Measurements from ENCODE around the gene PA2G4. TPM values are rescaled to one million over a fixed set of nuclear protein-coding genes. Genes with fewer than 3 reads are reported as not detected.

PA2G4 gene
- total RNA-seq, 1 experiment from 2014 or later, result 233 TPM

DNA sequence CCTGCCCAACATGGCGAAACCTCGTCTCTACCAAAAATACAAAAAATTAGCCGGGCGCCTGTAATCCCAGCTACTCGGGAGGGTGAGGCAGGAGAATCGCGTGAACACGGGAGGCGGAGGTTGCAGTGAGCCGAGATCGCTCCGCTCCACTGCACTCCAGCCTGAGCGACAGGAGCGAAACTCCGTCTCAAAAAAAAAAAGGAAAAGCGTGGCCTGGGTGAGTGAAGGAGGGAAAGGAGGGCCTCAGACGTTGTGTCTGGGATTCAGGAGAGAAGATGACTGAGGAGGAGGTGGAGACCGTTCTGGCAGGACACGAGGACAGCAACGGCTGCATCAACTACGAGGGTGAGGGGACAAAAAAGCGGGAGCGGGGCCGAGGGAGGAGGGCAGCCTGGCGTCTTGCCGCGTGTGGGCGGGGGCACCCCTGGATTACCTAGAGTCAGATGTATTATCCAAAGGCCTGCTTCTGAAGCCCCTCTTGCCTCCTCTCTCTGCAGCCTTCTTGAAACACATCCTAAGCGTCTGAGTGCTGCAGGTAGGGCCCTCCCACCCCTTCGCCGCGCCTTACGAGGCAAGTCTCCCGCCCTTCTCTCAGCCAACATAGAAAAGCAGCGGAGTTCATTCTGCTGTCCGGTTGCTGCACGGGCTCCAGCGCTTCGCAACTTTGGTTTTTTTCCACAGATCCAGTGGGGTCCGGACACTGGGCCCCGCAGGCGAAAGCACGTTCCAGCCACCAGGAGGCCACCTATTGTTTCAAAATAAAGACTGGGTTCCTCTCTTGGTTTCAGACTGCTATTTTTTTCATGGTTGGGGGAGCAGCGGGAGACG, 53.1 kb downstream of the PA2G4 start:
- Mint-ChIP-seq H3K27ac (ENCODE audit: unreplicated experiment) (peak overlapping the region; percentile 100), H3K4me1 (ENCODE audit: low read depth, unreplicated experiment) (peaks cover 32% of the 10 kb centered on the region), H3K9me3 (ENCODE audit: low read depth, unreplicated experiment) (no peaks in the 10 kb centered on the region), H3K4me3 (ENCODE audit: low read depth, unreplicated experiment) (peak overlapping the region; percentile 98), H3K27me3 (ENCODE audit: unreplicated experiment) (no peaks in the 10 kb centered on the region), H3K36me3 (ENCODE audit: insufficient read depth, unreplicated experiment) (peaks cover 79% of the 10 kb centered on the region)
- CTCF ChIA-PET, result interaction anchor here (0.6 to 1.6 kb wide), 5 partner anchors 18 to 209 kb away, joined by 3 to 7 read pairs (median 3); partner anchors contain the start of genes ESYT1 and ZC3H10
- intact Hi-C loops (cut with micrococcal nuclease; ENCODE audit: unreplicated experiment), result loop anchor here (2.0 to 5.0 kb wide), 2 partner anchors 31 to 40 kb away; partner anchors contain the start of genes RPL41 and ZC3H10
- TF ChIP-seq, protein P1, sequence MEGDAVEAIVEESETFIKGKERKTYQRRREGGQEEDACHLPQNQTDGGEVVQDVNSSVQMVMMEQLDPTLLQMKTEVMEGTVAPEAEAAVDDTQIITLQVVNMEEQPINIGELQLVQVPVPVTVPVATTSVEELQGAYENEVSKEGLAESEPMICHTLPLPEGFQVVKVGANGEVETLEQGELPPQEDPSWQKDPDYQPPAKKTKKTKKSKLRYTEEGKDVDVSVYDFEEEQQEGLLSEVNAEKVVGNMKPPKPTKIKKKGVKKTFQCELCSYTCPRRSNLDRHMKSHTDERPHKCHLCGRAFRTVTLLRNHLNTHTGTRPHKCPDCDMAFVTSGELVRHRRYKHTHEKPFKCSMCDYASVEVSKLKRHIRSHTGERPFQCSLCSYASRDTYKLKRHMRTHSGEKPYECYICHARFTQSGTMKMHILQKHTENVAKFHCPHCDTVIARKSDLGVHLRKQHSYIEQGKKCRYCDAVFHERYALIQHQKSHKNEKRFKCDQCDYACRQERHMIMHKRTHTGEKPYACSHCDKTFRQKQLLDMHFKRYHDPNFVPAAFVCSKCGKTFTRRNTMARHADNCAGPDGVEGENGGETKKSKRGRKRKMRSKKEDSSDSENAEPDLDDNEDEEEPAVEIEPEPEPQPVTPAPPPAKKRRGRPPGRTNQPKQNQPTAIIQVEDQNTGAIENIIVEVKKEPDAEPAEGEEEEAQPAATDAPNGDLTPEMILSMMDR (IDR thresholded peaks at IDR 0.05; ENCODE audit: unreplicated experiment), result peak; percentile 50
- TSS peak; percentile 24 for BruUV-seq (replicated peaks)
- peak; percentile 84 for DNase-seq

DNA sequence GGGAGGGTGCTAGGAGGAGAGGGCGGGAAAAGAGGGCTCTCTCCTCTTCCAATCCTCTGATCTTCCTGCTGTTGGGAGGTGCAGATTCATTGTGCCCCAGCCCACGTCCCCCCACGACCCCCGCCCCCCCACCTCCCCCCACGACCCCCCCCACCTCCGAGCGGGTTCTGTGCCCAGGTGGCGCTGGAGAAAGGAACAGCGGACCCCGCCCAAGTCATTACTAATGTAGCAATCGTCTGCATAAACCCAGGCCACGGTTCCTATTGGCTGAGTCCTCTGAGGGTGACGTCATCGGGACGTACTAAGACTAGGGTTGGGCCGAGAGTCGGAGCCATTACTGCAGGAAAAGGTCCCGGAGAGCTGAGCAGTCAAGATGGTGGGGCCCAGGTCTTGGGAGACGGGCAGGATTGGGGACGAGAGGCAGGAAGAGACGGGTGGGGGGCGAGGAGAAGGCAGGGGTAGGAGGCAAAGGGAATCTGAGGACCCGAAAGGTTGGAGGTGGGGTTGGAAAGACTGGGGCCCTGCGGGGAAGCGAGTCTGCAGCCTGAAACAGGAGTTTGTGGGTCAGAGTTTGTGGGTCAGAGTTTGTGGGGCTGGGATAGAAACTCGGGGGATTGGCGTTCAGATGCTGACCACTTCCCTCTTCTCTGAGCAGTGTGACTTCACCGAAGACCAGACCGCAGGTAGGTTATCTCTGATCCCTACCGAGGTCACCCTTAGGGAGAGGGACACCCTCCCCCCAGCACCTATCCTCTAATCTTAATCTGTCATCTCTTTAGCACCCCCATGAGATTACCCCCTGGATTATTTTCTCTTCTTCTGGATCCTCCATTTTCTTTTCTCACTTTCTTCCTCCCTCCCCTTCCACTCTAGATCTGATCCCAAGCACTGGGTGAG, 53.9 kb downstream of the PA2G4 start, which contains the start of gene MYL6:
TSS of gene MYL6 (plus strand) at position 331 of the 897 bp plus-strand sequence. CDS start at position 374, 43 bp downstream.
- Mint-ChIP-seq H3K27me3 (ENCODE audit: unreplicated experiment) (no peaks in the 10 kb centered on the region), H3K4me1 (ENCODE audit: low read depth, unreplicated experiment) (peaks cover 32% of the 10 kb centered on the region), H3K27ac (ENCODE audit: unreplicated experiment) (peak within 1 kb of the TSS; percentile 100), H3K36me3 (ENCODE audit: insufficient read depth, unreplicated experiment) (peaks cover 79% of the 10 kb centered on the region), H3K9me3 (ENCODE audit: low read depth, unreplicated experiment) (no peaks in the 10 kb centered on the region), H3K4me3 (ENCODE audit: low read depth, unreplicated experiment) (peak within 1 kb of the TSS; percentile 98)
- intact Hi-C loops (cut with micrococcal nuclease; ENCODE audit: unreplicated experiment), result loop anchor here (2.0 to 5.0 kb wide), 2 partner anchors 31 to 41 kb away; partner anchors contain the start of genes RPL41 and ZC3H10
- no TSS peak for BruUV-seq (replicated peaks)
- peak; percentile 96 for DNase-seq
- CTCF ChIA-PET, result interaction anchor here (0.6 to 1.6 kb wide), 9 partner anchors 10 to 210 kb away, joined by 3 to 11 read pairs (median 3); partner anchors contain the start of genes ESYT1, SMARCC2 and ZC3H10
- TF ChIP-seq, protein P1 (IDR thresholded peaks at IDR 0.05; ENCODE audit: unreplicated experiment), result no peak

DNA sequence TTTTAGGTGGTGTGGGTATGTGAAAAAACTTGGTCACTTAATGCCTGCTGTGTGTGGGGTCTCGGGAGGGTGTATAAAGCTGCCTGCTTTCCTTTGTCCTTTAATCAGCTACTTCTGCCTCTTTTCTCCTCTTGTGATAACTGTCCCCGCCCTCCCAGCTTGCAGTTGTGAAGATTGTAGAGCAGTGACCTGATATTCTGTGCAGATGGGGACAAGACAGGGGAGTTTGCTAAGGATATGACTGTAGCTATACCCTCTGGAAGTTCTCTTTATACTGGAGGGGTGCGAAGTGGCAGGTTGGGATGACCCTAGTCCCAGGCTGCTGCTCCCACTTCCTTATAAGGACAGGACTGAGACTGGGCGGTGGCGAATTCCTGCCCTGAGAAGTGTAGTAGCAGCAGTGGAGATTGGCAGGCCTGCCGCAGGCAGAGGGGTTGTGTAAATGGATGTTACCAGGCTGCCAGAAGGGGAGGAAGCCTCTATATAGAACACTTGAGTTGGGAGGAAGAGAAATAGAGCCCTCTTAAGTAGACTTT, 54.6 kb downstream of the PA2G4 start:
- H3K4me3 Mint-ChIP-seq (ENCODE audit: low read depth, unreplicated experiment), result peak overlapping the region; percentile 98
- no TSS peak for BruUV-seq (replicated peaks)
- peak; percentile 67 for DNase-seq
- H3K36me3 Mint-ChIP-seq (ENCODE audit: insufficient read depth, unreplicated experiment), result peaks cover 80% of the 10 kb centered on the region
- peaks cover 32% of the 10 kb centered on the region for H3K4me1 Mint-ChIP-seq (ENCODE audit: low read depth, unreplicated experiment)
- H3K27ac Mint-ChIP-seq (ENCODE audit: unreplicated experiment), result peak overlapping the region; percentile 100
- no peaks in the 10 kb centered on the region for H3K27me3 Mint-ChIP-seq (ENCODE audit: unreplicated experiment)
- no peaks in the 10 kb centered on the region for H3K9me3 Mint-ChIP-seq (ENCODE audit: low read depth, unreplicated experiment)
- CTCF ChIA-PET, result interaction anchor here (0.6 to 1.6 kb wide), 6 partner anchors 9 to 41 kb away, joined by 3 to 11 read pairs (median 4); partner anchors contain the start of genes ESYT1, SMARCC2 and ZC3H10
- intact Hi-C loops (cut with micrococcal nuclease; ENCODE audit: unreplicated experiment), result loop anchor here (2.0 to 5.0 kb wide), 2 partner anchors 32 to 42 kb away; partner anchors contain the start of genes RPL41 and ZC3H10
- TF ChIP-seq, protein P1 (IDR thresholded peaks at IDR 0.05; ENCODE audit: unreplicated experiment), result no peak

Data from Calu3 (cell line).